AG09319 (cell line): Measurements from ENCODE around the gene ZNRF3.

Experiments
- DNase-seq: peaks from one replicate; pipeline ENCODE4 v3.0.0-alpha.2; 2010; ENCODE audit warnings: low read depth; ENCODE audit errors: extremely low read depth
- CTCF ChIP-seq: IDR thresholded peaks from 2 replicates; pipeline ENCODE4 v1.5.1; 2011; ENCODE audit warnings: low read depth, mild to moderate bottlenecking, inconsistent platforms, low read length, moderate library complexity

ZNRF3 gene

GRCh38 chr22:29098296-29098695 is 214.9 kb downstream of the ZNRF3 start:
- no peak for TF ChIP-seq CTCF
- no peak for DNase-seq

GRCh38 chr22:29102300-29102699 is 218.9 kb downstream of the ZNRF3 start:
- no peak for DNase-seq
- TF ChIP-seq CTCF: no peak

GRCh38 chr22:29103121-29103520 is 219.7 kb downstream of the ZNRF3 start:
- DNase-seq: no peak
- TF ChIP-seq CTCF: no peak

GRCh38 chr22:29105468-29105867 is 222.1 kb downstream of the ZNRF3 start:
- TF ChIP-seq CTCF: no peak
- DNase-seq: no peak

- DNase-seq: no peak
- no peak for TF ChIP-seq CTCF
These were observed 223.5 kb downstream of the ZNRF3 start for GRCh38 chr22:29106839-29107238.
